GM10248 (cell line): Measurements from ENCODE around the gene STARD3.
A peak's percentile ranks its signal among the peaks of the same experiment; 100 is the strongest.

Experiments
- CTCF ChIA-PET: fragments of 300-600 bp; sonication (Branson Sonifier 250); formaldehyde crosslinking; extraction: SDS; loops from one replicate; lab custom pipeline; 2021; ENCODE audit warnings: antibody characterized with exemption; lab: Yijun Ruan, JAX
- POLR2A ChIA-PET: fragments of 350-650 bp; sonication (Branson Sonifier 250); formaldehyde crosslinking; extraction: SDS; loops from one replicate; lab custom pipeline; 2020; ENCODE audit warnings: antibody characterized with exemption; lab: Yijun Ruan, JAX
- DNase-seq: peaks from one replicate; pipeline ENCODE4 v3.0.0; 2012; ENCODE audit errors: extremely low spot score
- CTCF ChIP-seq: IDR thresholded peaks from 2 replicates; pipeline ENCODE4 v1.5.1; 2012; ENCODE audit warnings: mild to moderate bottlenecking, low read depth; ENCODE audit errors: extremely low read depth, missing control alignments, control extremely low read depth

Gene STARD3

DNA sequence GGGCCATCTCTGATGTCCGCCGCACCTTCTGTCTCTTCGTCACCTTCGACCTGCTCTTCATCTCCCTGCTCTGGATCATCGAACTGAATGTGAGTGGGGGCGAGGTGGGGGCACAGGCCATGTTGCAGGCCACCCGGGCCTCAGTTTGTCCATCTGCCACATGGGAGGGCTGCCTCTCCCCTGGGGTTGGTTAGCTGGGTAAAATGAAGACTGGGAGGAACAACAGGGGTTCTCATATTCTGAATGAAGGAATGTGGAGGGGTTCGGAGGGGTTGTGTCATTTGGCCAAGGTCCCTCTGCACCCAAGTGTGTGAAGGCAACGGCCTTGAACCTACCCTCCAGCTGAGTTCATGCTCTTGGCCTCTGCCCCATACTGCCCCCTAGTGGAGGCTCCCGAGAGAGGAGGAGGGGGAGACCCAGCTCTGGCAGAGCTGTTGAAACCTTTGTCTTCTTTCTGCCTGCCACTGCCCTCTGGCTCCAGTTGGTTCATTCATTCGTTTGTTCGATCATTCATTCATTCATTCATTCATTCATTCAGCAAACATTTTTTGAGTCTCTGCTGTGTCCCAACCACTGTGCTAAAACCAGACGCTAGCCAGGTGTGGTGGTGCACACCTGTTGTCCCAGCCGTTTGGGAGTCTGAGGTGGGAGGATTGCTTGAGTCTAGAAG, 16.9 kb downstream of the STARD3 start:
- POLR2A ChIA-PET: no interaction called here
- DNase-seq: peak; percentile 91
- TF ChIP-seq CTCF: peak; percentile 77
- CTCF ChIA-PET: interaction anchor here (0.6 to 10.5 kb wide), 25 partner anchors 9 to 374 kb away, joined by 3 to 180 read pairs (median 6); partner anchors contain the start of genes MIEN1, PGAP3, PNMT and PPP1R1B

DNA sequence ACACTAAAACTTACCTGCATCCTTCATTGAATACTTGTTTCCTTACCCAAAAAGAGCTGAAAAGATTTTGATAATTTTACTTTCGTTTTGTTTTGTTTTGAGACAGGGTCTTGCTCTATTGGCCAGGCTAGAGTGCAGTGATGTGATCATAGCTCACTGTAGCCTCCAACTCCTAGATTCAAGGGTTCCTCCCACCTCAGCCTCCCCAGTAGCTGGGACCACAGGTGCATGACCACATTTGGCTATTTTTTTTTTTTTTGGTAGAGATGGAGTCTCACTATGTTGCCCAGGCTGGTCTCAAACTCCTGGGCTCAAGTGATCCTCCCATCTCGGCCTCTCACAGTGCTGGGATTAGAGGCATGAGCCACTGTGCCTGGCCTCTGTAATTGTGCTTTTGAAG, 18.2 kb downstream of the STARD3 start:
- no peak for TF ChIP-seq CTCF
- CTCF ChIA-PET: interaction anchor here (0.8 to 10.5 kb wide), 18 partner anchors 10 to 373 kb away, joined by 3 to 180 read pairs (median 10); partner anchors contain the start of genes MIEN1, PGAP3, PNMT and PPP1R1B
- POLR2A ChIA-PET: no interaction called here
- DNase-seq: no peak

DNA sequence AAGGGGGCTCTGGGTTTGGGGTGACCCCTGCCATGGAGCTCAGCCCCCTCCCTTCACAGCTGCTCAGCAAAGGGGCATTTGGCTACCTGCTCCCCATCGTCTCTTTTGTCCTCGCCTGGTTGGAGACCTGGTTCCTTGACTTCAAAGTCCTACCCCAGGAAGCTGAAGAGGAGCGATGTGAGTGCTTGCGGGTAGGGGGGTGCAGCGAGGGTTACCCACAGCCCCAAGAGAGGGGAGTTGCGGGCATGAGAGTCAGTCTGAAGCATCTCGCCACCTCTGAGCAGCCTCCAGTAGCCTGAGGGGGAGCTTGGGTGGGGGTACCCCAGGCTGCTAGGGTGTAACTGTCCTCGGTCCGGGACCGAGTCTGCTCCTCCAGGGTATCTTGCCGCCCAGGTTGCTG, 21.4 kb downstream of the STARD3 start:
- TF ChIP-seq CTCF: no peak
- ChIA-PET CTCF (interaction anchor here (2.2 kb wide), 1 partner anchor 37 kb away, joined by 10 read pairs; no protein-coding TSS in a partner anchor), POLR2A (no interaction called here)
- DNase-seq: no peak

- POLR2A ChIA-PET: no interaction called here
- CTCF ChIA-PET: interaction anchor here (2.2 kb wide), 1 partner anchor 37 kb away, joined by 10 read pairs; no protein-coding TSS in a partner anchor
- TF ChIP-seq CTCF: no peak
These were observed 21.8 kb downstream of the STARD3 start for GRCh38 chr17:39658760-39659159.

GRCh38 chr17:39659279-39660010, 22.5 kb downstream of the STARD3 start:
- TF ChIP-seq CTCF: no peak
- ChIA-PET CTCF (interaction anchor here (1.1 to 1.5 kb wide), 4 partner anchors 9 to 37 kb away, joined by 3 to 7 read pairs (median 6); no protein-coding TSS in a partner anchor), POLR2A (interaction anchor here (0.6 kb wide), 1 partner anchor 29 kb away, joined by 5 read pairs; the partner anchor contains the start of gene PGAP3)
- peak; percentile 56 for DNase-seq

More at GRCh38 chr17:39658760-39659159, 21.8 kb downstream of the STARD3 start:
- DNase-seq: no peak

GRCh38 chr17:39660011-39660360, 23.0 kb downstream of the STARD3 start:
- TF ChIP-seq CTCF: no peak
- CTCF ChIA-PET: interaction anchor here (1.1 to 1.5 kb wide), 4 partner anchors 9 to 37 kb away, joined by 3 to 7 read pairs (median 6); no protein-coding TSS in a partner anchor
- no peak for DNase-seq
- POLR2A ChIA-PET: interaction anchor here (0.6 kb wide), 1 partner anchor 28 kb away, joined by 5 read pairs; the partner anchor contains the start of gene PGAP3
